ENCODE measurements around the gene ACTG2.

Gene ACTG2

GRCh38 chr2:73917296-73917695 is 24.5 kb downstream of the ACTG2 start:
- no peaks in the 10 kb centered on the region for H3K27me3 ChIP-seq (ENCODE audit: control insufficient read depth, insufficient read depth, low read length)
- no peak overlapping the region for H3K27ac ChIP-seq (ENCODE audit: low read depth, low read length)
- no peak overlapping the region for H3K9ac ChIP-seq (ENCODE audit: low read length)
- H3K4me3 ChIP-seq (ENCODE audit: low read depth, low read length), result no peak overlapping the region
- no peaks in the 10 kb centered on the region for H3K9me3 ChIP-seq (ENCODE audit: control insufficient read depth, insufficient read depth, low read depth, low read length)
- peaks cover 8% of the 10 kb centered on the region for H3K4me1 ChIP-seq (ENCODE audit: control insufficient read depth, insufficient read depth, low read length)
- no peaks in the 10 kb centered on the region for H3K36me3 ChIP-seq (ENCODE audit: control insufficient read depth, insufficient read depth, low read length)

DNA sequence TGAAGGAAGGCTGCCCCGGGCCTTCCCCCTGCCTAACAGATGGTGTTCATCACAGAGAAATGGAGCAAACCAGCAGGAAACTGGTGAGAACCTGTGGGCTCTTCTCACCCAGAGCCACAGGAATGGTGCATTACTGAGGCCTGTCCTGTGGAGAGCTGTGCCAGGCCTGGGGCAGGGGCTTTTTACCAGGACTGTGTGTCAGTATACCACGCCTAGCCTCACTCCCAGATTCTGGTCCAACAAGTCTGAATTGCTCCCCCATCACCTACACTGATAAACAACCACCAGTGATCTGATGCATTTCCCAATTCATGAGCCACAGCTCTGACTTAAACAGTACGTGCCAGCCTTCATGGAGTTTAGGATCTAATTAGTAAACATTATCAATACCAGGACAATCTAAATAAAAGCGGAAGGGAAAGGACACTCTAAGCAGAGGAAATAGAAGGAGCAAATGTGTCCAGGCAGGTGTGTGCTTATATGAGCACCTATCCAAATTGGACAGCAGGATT is 24.9 kb downstream of the ACTG2 start:
- no peak overlapping the region for H3K9ac ChIP-seq (ENCODE audit: low read length)
- H3K4me3 ChIP-seq (ENCODE audit: low read depth, low read length), result no peak overlapping the region
- no peak overlapping the region for H3K27ac ChIP-seq (ENCODE audit: low read depth, low read length)
- no peaks in the 10 kb centered on the region for H3K36me3 ChIP-seq (ENCODE audit: control insufficient read depth, insufficient read depth, low read length)
- no peaks in the 10 kb centered on the region for H3K27me3 ChIP-seq (ENCODE audit: control insufficient read depth, insufficient read depth, low read length)
- H3K4me1 ChIP-seq (ENCODE audit: control insufficient read depth, insufficient read depth, low read length), result peaks cover 8% of the 10 kb centered on the region
- H3K9me3 ChIP-seq (ENCODE audit: control insufficient read depth, insufficient read depth, low read depth, low read length), result no peaks in the 10 kb centered on the region

GRCh38 chr2:73918856-73919255 is 26.0 kb downstream of the ACTG2 start:
- Histone ChIP-seq H3K4me1 (ENCODE audit: control insufficient read depth, insufficient read depth, low read length) (peaks cover 8% of the 10 kb centered on the region), H3K9me3 (ENCODE audit: control insufficient read depth, insufficient read depth, low read depth, low read length) (no peaks in the 10 kb centered on the region), H3K27ac (ENCODE audit: low read depth, low read length) (no peak overlapping the region)

GRCh38 chr2:73919596-73920228 is 26.9 kb downstream of the ACTG2 start:
- Histone ChIP-seq H3K4me3 (ENCODE audit: low read depth, low read length) (no peak overlapping the region), H3K27me3 (ENCODE audit: control insufficient read depth, insufficient read depth, low read length) (no peaks in the 10 kb centered on the region), H3K36me3 (ENCODE audit: control insufficient read depth, insufficient read depth, low read length) (no peaks in the 10 kb centered on the region), H3K9me3 (ENCODE audit: control insufficient read depth, insufficient read depth, low read depth, low read length) (no peaks in the 10 kb centered on the region), H3K27ac (ENCODE audit: low read depth, low read length) (no peak overlapping the region), H3K9ac (ENCODE audit: low read length) (no peak overlapping the region), H3K4me1 (ENCODE audit: control insufficient read depth, insufficient read depth, low read length) (peaks cover 8% of the 10 kb centered on the region)

More at GRCh38 chr2:73918856-73919255, 26.0 kb downstream of the ACTG2 start:
- H3K36me3 ChIP-seq (ENCODE audit: control insufficient read depth, insufficient read depth, low read length), result no peaks in the 10 kb centered on the region
- H3K27me3 ChIP-seq (ENCODE audit: control insufficient read depth, insufficient read depth, low read length), result no peaks in the 10 kb centered on the region
- H3K4me3 ChIP-seq (ENCODE audit: low read depth, low read length), result no peak overlapping the region
- no peak overlapping the region for H3K9ac ChIP-seq (ENCODE audit: low read length)

DNA sequence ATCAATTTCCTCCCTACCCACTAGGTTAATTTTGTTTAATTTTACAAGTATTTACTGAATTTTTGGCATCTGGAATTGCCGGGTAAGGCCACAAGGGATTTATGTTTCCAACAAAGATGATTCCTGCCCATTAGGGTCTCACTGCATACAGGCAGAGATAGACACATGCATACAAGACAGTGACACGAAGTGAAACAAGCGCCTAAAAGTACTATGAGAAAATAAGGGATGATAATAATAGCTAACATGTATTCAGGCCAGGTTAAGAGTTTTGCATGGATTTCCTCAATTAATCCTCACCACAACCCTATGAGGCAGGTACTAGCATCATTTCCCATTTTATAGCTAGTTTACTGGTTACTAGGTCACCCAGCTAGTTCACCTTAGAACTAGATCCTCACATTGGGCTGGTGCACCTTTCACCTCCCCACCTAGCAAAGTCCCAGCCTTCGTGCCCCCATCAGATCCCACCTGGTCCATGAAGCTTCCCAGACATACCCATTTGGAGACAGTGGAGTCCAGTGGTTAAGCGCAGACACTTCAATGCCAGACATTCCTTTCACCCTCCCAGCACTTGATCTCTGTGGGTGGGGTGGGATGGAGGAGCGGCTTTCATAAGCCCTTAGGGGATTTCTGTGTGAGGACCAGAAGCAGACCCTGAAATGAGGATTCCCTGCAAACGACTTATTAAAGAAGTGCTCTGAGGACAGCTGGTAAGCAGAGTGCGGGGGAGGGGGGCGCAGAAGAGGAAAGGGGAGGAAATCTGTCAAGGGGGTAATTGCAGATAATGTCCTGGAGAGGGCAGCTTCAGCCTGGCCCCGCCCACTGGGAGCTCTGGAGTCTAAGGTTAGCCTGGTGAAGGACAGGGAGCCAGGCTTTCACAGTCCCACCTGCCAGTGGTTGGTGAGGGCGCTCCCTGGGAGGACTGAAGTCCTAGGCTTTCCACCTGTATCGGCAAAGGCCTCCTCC is 28.1 kb downstream of the ACTG2 start:
- Histone ChIP-seq H3K4me3 (ENCODE audit: low read depth, low read length) (no peak overlapping the region), H3K4me1 (ENCODE audit: control insufficient read depth, insufficient read depth, low read length) (peaks cover 8% of the 10 kb centered on the region), H3K27ac (ENCODE audit: low read depth, low read length) (no peak overlapping the region), H3K27me3 (ENCODE audit: control insufficient read depth, insufficient read depth, low read length) (no peaks in the 10 kb centered on the region), H3K36me3 (ENCODE audit: control insufficient read depth, insufficient read depth, low read length) (no peaks in the 10 kb centered on the region), H3K9me3 (ENCODE audit: control insufficient read depth, insufficient read depth, low read depth, low read length) (no peaks in the 10 kb centered on the region), H3K9ac (ENCODE audit: low read length) (no peak overlapping the region)

DNA sequence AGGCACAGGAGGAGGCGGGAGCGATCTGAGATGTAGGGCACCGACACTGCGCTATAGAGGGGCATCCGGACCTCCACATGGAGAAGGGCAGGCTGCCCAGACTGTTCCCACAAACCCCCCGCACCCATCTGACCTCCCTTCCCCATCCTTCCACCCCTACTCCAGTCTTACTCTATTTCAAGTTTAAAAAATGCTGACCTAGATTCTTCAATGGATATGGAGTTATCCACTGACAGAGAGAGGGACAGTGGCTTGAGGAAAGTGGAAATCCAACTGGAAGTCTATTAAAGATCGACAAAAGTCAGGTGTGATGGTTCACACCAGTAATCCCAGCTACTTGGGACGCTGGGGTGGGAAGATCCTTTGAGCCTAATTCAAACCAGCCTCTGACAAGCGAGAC is 28.8 kb downstream of the ACTG2 start:
- no peak overlapping the region for H3K9ac ChIP-seq (ENCODE audit: low read length)
- no peaks in the 10 kb centered on the region for H3K9me3 ChIP-seq (ENCODE audit: control insufficient read depth, insufficient read depth, low read depth, low read length)
- peaks cover 12% of the 10 kb centered on the region for H3K4me1 ChIP-seq (ENCODE audit: control insufficient read depth, insufficient read depth, low read length)
- no peaks in the 10 kb centered on the region for H3K27me3 ChIP-seq (ENCODE audit: control insufficient read depth, insufficient read depth, low read length)
- no peak overlapping the region for H3K4me3 ChIP-seq (ENCODE audit: low read depth, low read length)
- no peaks in the 10 kb centered on the region for H3K36me3 ChIP-seq (ENCODE audit: control insufficient read depth, insufficient read depth, low read length)
- no peak overlapping the region for H3K27ac ChIP-seq (ENCODE audit: low read depth, low read length)

DNA sequence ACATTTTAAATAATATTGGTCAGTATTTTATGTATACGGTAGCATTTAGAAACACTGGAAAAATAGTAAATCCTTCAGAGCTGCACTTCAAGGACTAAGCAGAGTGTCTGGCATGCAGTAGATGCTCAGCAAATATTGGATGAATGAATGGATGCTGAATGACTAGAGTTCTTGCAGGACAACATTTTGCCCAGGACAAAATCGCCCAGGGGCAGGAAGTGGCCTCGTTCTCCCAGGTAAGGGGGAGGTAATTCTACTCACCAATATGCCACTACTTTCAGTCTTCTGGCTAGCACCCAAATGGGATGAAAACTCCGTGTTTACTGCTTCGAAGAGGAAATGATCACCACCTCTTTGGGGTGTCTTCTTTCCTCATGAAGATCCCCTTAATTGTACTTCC is 29.9 kb downstream of the ACTG2 start:
- no peak overlapping the region for H3K9ac ChIP-seq (ENCODE audit: low read length)
- H3K27ac ChIP-seq (ENCODE audit: low read depth, low read length), result no peak overlapping the region
- H3K4me1 ChIP-seq (ENCODE audit: control insufficient read depth, insufficient read depth, low read length), result peaks cover 13% of the 10 kb centered on the region
- no peaks in the 10 kb centered on the region for H3K9me3 ChIP-seq (ENCODE audit: control insufficient read depth, insufficient read depth, low read depth, low read length)
- no peaks in the 10 kb centered on the region for H3K36me3 ChIP-seq (ENCODE audit: control insufficient read depth, insufficient read depth, low read length)
- no peaks in the 10 kb centered on the region for H3K27me3 ChIP-seq (ENCODE audit: control insufficient read depth, insufficient read depth, low read length)
- no peak overlapping the region for H3K4me3 ChIP-seq (ENCODE audit: low read depth, low read length)

DNA sequence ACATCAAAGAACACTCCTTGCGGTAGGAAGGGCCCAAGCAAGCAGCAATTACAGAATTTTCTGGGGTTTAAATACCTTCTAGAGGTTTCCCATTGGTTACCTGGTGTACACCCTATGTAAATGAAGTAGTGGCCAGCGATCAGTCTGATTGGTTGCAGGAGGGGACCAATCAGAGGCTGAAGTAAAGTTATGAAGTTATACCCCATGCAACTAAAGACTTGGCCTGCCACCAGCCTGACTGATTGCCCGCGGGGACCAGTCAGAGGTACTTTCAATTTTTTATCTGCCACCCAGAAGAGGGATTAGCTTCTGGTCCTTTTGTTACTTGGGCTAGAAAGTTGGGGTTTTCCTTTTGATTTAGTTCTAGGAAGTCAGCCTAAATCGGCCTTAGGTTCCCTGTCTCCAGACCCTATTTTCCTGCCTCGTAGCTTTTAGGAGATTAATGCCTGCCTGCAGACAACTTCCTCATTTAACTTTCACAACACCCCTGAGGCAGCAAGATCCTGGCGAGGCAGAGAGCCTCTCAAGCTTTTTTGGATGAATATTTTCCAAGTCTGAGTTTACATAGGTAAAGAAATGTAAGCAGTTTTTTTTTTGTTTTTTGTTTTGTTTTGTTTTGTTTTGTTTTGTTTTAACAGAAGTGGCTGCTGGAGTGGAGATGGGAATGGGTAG is 32.4 kb downstream of the ACTG2 start:
- no peaks in the 10 kb centered on the region for H3K27me3 ChIP-seq (ENCODE audit: control insufficient read depth, insufficient read depth, low read length)
- no peaks in the 10 kb centered on the region for H3K9me3 ChIP-seq (ENCODE audit: control insufficient read depth, insufficient read depth, low read depth, low read length)
- H3K4me3 ChIP-seq (ENCODE audit: low read depth, low read length), result no peak overlapping the region
- H3K27ac ChIP-seq (ENCODE audit: low read depth, low read length), result no peak overlapping the region
- peaks cover 24% of the 10 kb centered on the region for H3K4me1 ChIP-seq (ENCODE audit: control insufficient read depth, insufficient read depth, low read length)
- no peak overlapping the region for H3K9ac ChIP-seq (ENCODE audit: low read length)
- no peaks in the 10 kb centered on the region for H3K36me3 ChIP-seq (ENCODE audit: control insufficient read depth, insufficient read depth, low read length)

DNA sequence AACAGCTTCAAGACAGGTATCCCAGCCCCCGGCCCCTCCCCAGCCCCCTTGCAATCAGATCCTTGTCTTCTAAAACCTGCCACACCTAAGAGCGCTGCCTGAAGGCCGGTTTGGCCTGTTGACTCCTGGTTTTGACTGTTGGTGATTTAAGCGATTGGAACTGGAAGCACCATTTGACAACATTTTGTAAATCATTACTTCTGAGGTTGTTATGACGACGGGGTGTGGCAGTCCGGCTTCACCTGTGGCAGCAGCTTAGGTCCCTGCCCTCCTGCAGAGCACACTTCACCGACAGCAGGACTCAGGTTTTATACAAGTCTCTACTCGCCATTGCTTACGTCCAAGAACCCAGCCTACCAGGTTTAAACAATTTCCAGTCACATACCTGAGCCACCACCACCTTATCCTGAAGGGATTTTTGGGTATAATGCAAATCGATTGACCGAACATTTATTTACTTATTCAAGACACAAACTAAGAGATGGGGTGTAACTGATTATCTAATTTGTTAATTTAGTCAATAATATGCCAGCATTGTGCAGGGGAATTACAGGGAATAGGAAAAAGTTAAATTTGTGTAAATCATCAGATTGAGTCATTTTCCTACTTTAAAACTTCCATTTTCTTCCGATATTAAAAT is 33.2 kb downstream of the ACTG2 start:
- Histone ChIP-seq H3K36me3 (ENCODE audit: control insufficient read depth, insufficient read depth, low read length) (no peaks in the 10 kb centered on the region), H3K4me3 (ENCODE audit: low read depth, low read length) (peak overlapping the region; percentile 92), H3K9me3 (ENCODE audit: control insufficient read depth, insufficient read depth, low read depth, low read length) (no peaks in the 10 kb centered on the region), H3K9ac (ENCODE audit: low read length) (no peak overlapping the region), H3K4me1 (ENCODE audit: control insufficient read depth, insufficient read depth, low read length) (peaks cover 21% of the 10 kb centered on the region), H3K27me3 (ENCODE audit: control insufficient read depth, insufficient read depth, low read length) (no peaks in the 10 kb centered on the region), H3K27ac (ENCODE audit: low read depth, low read length) (no peak overlapping the region)

GRCh38 chr2:73926493-73927327 is 33.9 kb downstream of the ACTG2 start, which contains the start of gene DGUOK:
TSS of gene DGUOK (plus strand) at chr2:73926880. CDS start at chr2:73926911, 31 bp downstream.
- peaks cover 16% of the 10 kb centered on the region for H3K4me1 ChIP-seq (ENCODE audit: control insufficient read depth, insufficient read depth, low read length)
- H3K27ac ChIP-seq (ENCODE audit: low read depth, low read length), result peak within 1 kb of the TSS; percentile 96

More at GRCh38 chr2:73926493-73927327, 33.9 kb downstream of the ACTG2 start, which contains the start of gene DGUOK:
- Histone ChIP-seq H3K4me3 (ENCODE audit: low read depth, low read length) (peak within 1 kb of the TSS; percentile 92), H3K9ac (ENCODE audit: low read length) (peak within 1 kb of the TSS; percentile 97), H3K9me3 (ENCODE audit: control insufficient read depth, insufficient read depth, low read depth, low read length) (no peaks in the 10 kb centered on the region), H3K36me3 (ENCODE audit: control insufficient read depth, insufficient read depth, low read length) (peaks cover 4% of the 10 kb centered on the region; the same call in 1 of the 2 replicates), H3K27me3 (ENCODE audit: control insufficient read depth, insufficient read depth, low read length) (no peaks in the 10 kb centered on the region)
